ENCODE data around the gene GNA12.

DNA sequence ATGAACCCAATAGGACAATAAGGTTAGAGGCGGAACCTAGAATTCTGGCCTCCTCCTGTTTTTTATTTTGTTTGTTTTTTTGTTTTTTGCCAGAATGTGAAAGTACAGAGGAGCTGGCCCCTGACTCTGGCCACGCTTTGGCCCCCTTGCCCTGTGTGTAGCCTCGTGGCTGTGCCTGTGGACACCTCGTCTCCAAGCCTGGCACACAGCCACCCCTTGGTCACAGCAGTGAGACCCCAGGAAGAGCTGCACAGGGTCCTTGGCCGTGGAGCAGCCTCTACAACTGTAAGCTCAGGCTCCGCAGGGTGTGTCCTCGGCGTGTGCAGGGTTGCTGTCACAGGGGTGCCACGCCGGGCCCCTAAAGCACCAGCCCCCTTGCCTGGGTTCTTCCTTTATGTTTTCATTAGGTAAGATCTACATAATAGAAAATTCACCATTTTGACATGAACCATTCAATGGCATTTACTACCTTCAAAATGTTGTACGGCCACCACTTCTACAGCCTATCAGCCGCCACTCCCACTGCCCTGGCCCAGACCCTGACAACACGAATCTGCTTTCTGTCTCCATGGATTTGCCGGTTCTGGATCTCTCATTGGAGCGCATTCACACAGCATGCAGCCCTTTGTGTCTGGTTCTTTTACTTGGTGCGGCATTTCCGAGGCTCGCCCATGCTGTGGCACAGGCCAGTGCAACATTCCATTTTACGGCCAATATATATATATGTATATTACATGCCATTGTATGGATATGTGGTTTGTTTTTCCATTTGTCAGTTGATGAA is 105.2 kb downstream of the GNA12 start:
- TF ChIP-seq EP300 (IDR thresholded peaks at IDR 0.05; ENCODE audit: borderline replicate concordance) (no peak), ZBTB7A (IDR thresholded peaks at IDR 0.05; ENCODE audit: low read depth) (no peak), RAD21 (IDR thresholded peaks at IDR 0.05; ENCODE audit: low read depth) (no peak), FOXM1 (IDR thresholded peaks at IDR 0.05; ENCODE audit: borderline replicate concordance, low read depth) (no peak), YY1 (IDR thresholded peaks at IDR 0.05; ENCODE audit: low read depth) (no peak), CEBPB (IDR thresholded peaks at IDR 0.05) (no peak), EGR1 (IDR thresholded peaks at IDR 0.05) (no peak), TEAD4 (IDR thresholded peaks at IDR 0.05) (no peak), CREB1 (IDR thresholded peaks at IDR 0.05; ENCODE audit: low read depth) (no peak), TAF1 (IDR thresholded peaks at IDR 0.05; ENCODE audit: low read depth) (no peak), NFIC (IDR thresholded peaks at IDR 0.05) (no peak)
- TF ChIP-seq, protein P1, sequence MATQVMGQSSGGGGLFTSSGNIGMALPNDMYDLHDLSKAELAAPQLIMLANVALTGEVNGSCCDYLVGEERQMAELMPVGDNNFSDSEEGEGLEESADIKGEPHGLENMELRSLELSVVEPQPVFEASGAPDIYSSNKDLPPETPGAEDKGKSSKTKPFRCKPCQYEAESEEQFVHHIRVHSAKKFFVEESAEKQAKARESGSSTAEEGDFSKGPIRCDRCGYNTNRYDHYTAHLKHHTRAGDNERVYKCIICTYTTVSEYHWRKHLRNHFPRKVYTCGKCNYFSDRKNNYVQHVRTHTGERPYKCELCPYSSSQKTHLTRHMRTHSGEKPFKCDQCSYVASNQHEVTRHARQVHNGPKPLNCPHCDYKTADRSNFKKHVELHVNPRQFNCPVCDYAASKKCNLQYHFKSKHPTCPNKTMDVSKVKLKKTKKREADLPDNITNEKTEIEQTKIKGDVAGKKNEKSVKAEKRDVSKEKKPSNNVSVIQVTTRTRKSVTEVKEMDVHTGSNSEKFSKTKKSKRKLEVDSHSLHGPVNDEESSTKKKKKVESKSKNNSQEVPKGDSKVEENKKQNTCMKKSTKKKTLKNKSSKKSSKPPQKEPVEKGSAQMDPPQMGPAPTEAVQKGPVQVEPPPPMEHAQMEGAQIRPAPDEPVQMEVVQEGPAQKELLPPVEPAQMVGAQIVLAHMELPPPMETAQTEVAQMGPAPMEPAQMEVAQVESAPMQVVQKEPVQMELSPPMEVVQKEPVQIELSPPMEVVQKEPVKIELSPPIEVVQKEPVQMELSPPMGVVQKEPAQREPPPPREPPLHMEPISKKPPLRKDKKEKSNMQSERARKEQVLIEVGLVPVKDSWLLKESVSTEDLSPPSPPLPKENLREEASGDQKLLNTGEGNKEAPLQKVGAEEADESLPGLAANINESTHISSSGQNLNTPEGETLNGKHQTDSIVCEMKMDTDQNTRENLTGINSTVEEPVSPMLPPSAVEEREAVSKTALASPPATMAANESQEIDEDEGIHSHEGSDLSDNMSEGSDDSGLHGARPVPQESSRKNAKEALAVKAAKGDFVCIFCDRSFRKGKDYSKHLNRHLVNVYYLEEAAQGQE (IDR thresholded peaks at IDR 0.05; ENCODE audit: low read depth) = no peak
- TF ChIP-seq, protein P2, sequence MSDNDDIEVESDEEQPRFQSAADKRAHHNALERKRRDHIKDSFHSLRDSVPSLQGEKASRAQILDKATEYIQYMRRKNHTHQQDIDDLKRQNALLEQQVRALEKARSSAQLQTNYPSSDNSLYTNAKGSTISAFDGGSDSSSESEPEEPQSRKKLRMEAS (IDR thresholded peaks at IDR 0.05) = no peak

All from Ishikawa (cell line).